ENCODE results near the gene ENO2. TPM values are rescaled to one million over a fixed set of nuclear protein-coding genes. Genes with fewer than 3 reads are reported as not detected.

The ENO2 gene
- total RNA-seq, 2 donors from 2014 or later = 151 to 158 TPM

GRCh38 chr12:6938353-6939190 lies 24.2 kb downstream of the ENO2 start:
- Mint-ChIP-seq H3K27me3 (no peaks in the 10 kb centered on the region), H3K4me3 (peak overlapping the region; percentile 83), H3K36me3 (no peaks in the 10 kb centered on the region), H3K4me1 (ENCODE audit: low read depth in 2 of 2) (peaks cover 31 to 49% of the 10 kb centered on the region in 2 donors), H3K27ac (peak overlapping the region; percentile 80 to 81), H3K9me3 (no peaks in the 10 kb centered on the region)
- DNase-seq (ENCODE audit: low spot score) (no peak), ATAC-seq (no peak)

- Mint-ChIP-seq H3K4me1 (ENCODE audit: low read depth in 2 of 2) (peaks cover 36 to 47% of the 10 kb centered on the region in 2 donors), H3K27me3 (no peaks in the 10 kb centered on the region), H3K36me3 (no peaks in the 10 kb centered on the region), H3K9me3 (no peaks in the 10 kb centered on the region), H3K4me3 (peak overlapping the region; percentile 65), H3K27ac (peak overlapping the region; percentile 75)
- ATAC-seq (no peak), DNase-seq (ENCODE audit: low spot score) (no peak)
Measured at GRCh38 chr12:6939191-6939540, 24.8 kb downstream of the ENO2 start.

- peaks cover 38 to 53% of the 10 kb centered on the region in 2 donors for H3K4me1 Mint-ChIP-seq (ENCODE audit: low read depth in 2 of 2)
- no peaks in the 10 kb centered on the region for H3K27me3 Mint-ChIP-seq
- no peaks in the 10 kb centered on the region for H3K36me3 Mint-ChIP-seq
- no peaks in the 10 kb centered on the region for H3K9me3 Mint-ChIP-seq
- H3K27ac Mint-ChIP-seq = no peak overlapping the region
- no peak overlapping the region for H3K4me3 Mint-ChIP-seq
- DNase-seq (ENCODE audit: low spot score) = no peak
- ATAC-seq = no peak
Measured at GRCh38 chr12:6941267-6941666, 26.9 kb downstream of the ENO2 start.

- Mint-ChIP-seq H3K4me1 (ENCODE audit: low read depth in 2 of 2) (peaks cover 37 to 52% of the 10 kb centered on the region in 2 donors), H3K27ac (peak overlapping the region in 1 of 2 donors; percentile 97), H3K9me3 (no peaks in the 10 kb centered on the region)
Measured at GRCh38 chr12:6941782-6942181, 27.4 kb downstream of the ENO2 start.

GRCh38 chr12:6942331-6942665 lies 27.9 kb downstream of the ENO2 start:
- peak overlapping the region; percentile 95 to 97 for H3K27ac Mint-ChIP-seq
- peaks cover 38 to 54% of the 10 kb centered on the region in 2 donors for H3K4me1 Mint-ChIP-seq (ENCODE audit: low read depth in 2 of 2)
- ATAC-seq (no peak), DNase-seq (ENCODE audit: low spot score) (no peak)
- no peaks in the 10 kb centered on the region for H3K9me3 Mint-ChIP-seq
- H3K4me3 Mint-ChIP-seq = no peak overlapping the region
- H3K27me3 Mint-ChIP-seq = no peaks in the 10 kb centered on the region
- no peaks in the 10 kb centered on the region for H3K36me3 Mint-ChIP-seq

More at GRCh38 chr12:6941782-6942181, 27.4 kb downstream of the ENO2 start:
- Mint-ChIP-seq H3K27me3 (no peaks in the 10 kb centered on the region), H3K4me3 (no peak overlapping the region), H3K36me3 (no peaks in the 10 kb centered on the region)
- DNase-seq (ENCODE audit: low spot score) = no peak
- no peak for ATAC-seq

GRCh38 chr12:6943389-6943721 lies 29.0 kb downstream of the ENO2 start:
- H3K27me3 Mint-ChIP-seq = no peaks in the 10 kb centered on the region
- H3K4me3 Mint-ChIP-seq = peak overlapping the region; percentile 85
- peak; percentile 47 to 57 for ATAC-seq
- no peaks in the 10 kb centered on the region for H3K36me3 Mint-ChIP-seq
- DNase-seq (ENCODE audit: low spot score) = no peak
- no peaks in the 10 kb centered on the region for H3K9me3 Mint-ChIP-seq
- H3K4me1 Mint-ChIP-seq (ENCODE audit: low read depth in 2 of 2) = peaks cover 42 to 58% of the 10 kb centered on the region in 2 donors
- peak overlapping the region; percentile 95 to 97 for H3K27ac Mint-ChIP-seq

GRCh38 chr12:6943722-6944380 lies 29.5 kb downstream of the ENO2 start, which contains the start of the genes C12orf57 and RNU7-1:
TSS of gene C12orf57 (plus strand) at chr12:6944022. CDS start at chr12:6944122, 100 bp downstream.
TSS of gene RNU7-1 (plus strand) at chr12:6943816.
- Mint-ChIP-seq H3K27ac (peak within 1 kb of the TSS; percentile 95 to 97), H3K4me1 (ENCODE audit: low read depth in 2 of 2) (peaks cover 45 to 62% of the 10 kb centered on the region in 2 donors), H3K9me3 (no peaks in the 10 kb centered on the region), H3K27me3 (no peaks in the 10 kb centered on the region), H3K36me3 (no peaks in the 10 kb centered on the region), H3K4me3 (peak within 1 kb of the TSS; percentile 85)
- DNase-seq (ENCODE audit: low spot score) (peak; percentile 92), ATAC-seq (peak; percentile 87 to 89)

- H3K4me3 Mint-ChIP-seq = peak overlapping the region; percentile 85
Measured at GRCh38 chr12:6944381-6945186, 30.2 kb downstream of the ENO2 start.

GRCh38 chr12:6945613-6946012 lies 31.2 kb downstream of the ENO2 start:
- H3K27ac Mint-ChIP-seq = peak overlapping the region; percentile 95 to 97
- no peak for ATAC-seq
- peaks cover 61 to 67% of the 10 kb centered on the region in 2 donors for H3K4me1 Mint-ChIP-seq (ENCODE audit: low read depth in 2 of 2)
- no peak for DNase-seq (ENCODE audit: low spot score)
- peak overlapping the region; percentile 85 for H3K4me3 Mint-ChIP-seq
- H3K36me3 Mint-ChIP-seq = no peaks in the 10 kb centered on the region
- H3K27me3 Mint-ChIP-seq = no peaks in the 10 kb centered on the region
- no peaks in the 10 kb centered on the region for H3K9me3 Mint-ChIP-seq

More at GRCh38 chr12:6944381-6945186, 30.2 kb downstream of the ENO2 start:
- H3K4me1 Mint-ChIP-seq (ENCODE audit: low read depth in 2 of 2) = peaks cover 51 to 62% of the 10 kb centered on the region in 2 donors
- peak; percentile 93 for DNase-seq (ENCODE audit: low spot score)
- peak overlapping the region; percentile 95 to 97 for H3K27ac Mint-ChIP-seq
- no peaks in the 10 kb centered on the region for H3K27me3 Mint-ChIP-seq
- no peaks in the 10 kb centered on the region for H3K36me3 Mint-ChIP-seq
- no peaks in the 10 kb centered on the region for H3K9me3 Mint-ChIP-seq
- ATAC-seq = peak; percentile 71 to 72

- no peaks in the 10 kb centered on the region for H3K36me3 Mint-ChIP-seq
- H3K4me3 Mint-ChIP-seq = peak overlapping the region; percentile 85
- peaks cover 66 to 72% of the 10 kb centered on the region in 2 donors for H3K4me1 Mint-ChIP-seq (ENCODE audit: low read depth in 2 of 2)
- ATAC-seq (no peak), DNase-seq (ENCODE audit: low spot score) (no peak)
- H3K27me3 Mint-ChIP-seq = no peaks in the 10 kb centered on the region
- H3K9me3 Mint-ChIP-seq = no peaks in the 10 kb centered on the region
- peak overlapping the region; percentile 95 to 97 for H3K27ac Mint-ChIP-seq
Measured at GRCh38 chr12:6946033-6946919, 31.9 kb downstream of the ENO2 start.

GRCh38 chr12:6946920-6947374 lies 32.6 kb downstream of the ENO2 start:
- DNase-seq (ENCODE audit: low spot score) (no peak), ATAC-seq (no peak)
- no peaks in the 10 kb centered on the region for H3K36me3 Mint-ChIP-seq
- H3K4me3 Mint-ChIP-seq = peak overlapping the region; percentile 85
- H3K27me3 Mint-ChIP-seq = no peaks in the 10 kb centered on the region
- peaks cover 69 to 75% of the 10 kb centered on the region in 2 donors for H3K4me1 Mint-ChIP-seq (ENCODE audit: low read depth in 2 of 2)
- peak overlapping the region; percentile 95 to 97 for H3K27ac Mint-ChIP-seq
- no peaks in the 10 kb centered on the region for H3K9me3 Mint-ChIP-seq

GRCh38 chr12:6947615-6948014 lies 33.2 kb downstream of the ENO2 start:
- ATAC-seq = no peak
- Mint-ChIP-seq H3K27ac (peak overlapping the region; percentile 95 to 97), H3K27me3 (no peaks in the 10 kb centered on the region), H3K36me3 (no peaks in the 10 kb centered on the region), H3K9me3 (no peaks in the 10 kb centered on the region), H3K4me1 (ENCODE audit: low read depth in 2 of 2) (peaks cover 73 to 79% of the 10 kb centered on the region in 2 donors), H3K4me3 (peak overlapping the region; percentile 7)
- no peak for DNase-seq (ENCODE audit: low spot score)
